C4-2B (cell line): Measurements from ENCODE around the gene ZNF691.

Experiments used
- H3K27ac ChIP-seq: fragments of 450-650 bp; 2 replicates; pipeline ENCODE4 v1.5.1; 2017
- ZFX ChIP-seq: fragments of 450-650 bp; IDR thresholded peaks from 2 replicates; pipeline ENCODE4 v1.6.1; 2017
- TF ChIP-seq, protein P1 (sequence below): fragments of 450-650 bp; conservative IDR thresholded peaks from 2 replicates; pipeline ENCODE4 v1.5.1; 2017; ENCODE audit warnings: mild to moderate bottlenecking

ZNF691 gene

DNA sequence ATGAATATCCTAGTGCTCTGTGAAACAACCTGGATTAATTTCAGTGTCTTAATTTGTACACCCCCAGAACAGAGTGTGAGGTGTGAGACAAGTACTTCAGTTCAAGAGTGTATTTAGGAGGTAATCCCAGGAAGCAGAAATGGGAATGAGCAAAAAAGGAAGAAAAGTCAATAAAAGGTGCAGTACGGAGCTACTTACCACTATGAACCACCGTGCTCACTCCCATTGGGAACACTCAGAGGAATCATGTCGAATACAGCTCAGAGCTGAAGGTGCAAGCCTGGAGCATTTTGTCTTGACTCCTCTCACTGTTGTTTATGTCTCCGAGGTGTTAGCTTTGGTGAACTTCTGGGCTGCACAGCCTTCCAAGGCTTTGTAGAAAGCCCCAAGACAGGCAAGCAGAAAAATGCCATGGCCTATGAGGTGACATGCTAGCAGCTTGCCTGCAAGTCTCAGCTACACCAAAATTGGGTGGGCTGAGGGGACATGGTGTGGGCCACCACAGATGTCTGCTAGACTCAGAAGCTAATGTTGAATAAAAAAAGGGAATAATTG lies 21.9 kb upstream of the ZNF691 start:
- H3K27ac ChIP-seq = no peak overlapping the region
- TF ChIP-seq ZFX = no peak
- TF ChIP-seq, protein P1, sequence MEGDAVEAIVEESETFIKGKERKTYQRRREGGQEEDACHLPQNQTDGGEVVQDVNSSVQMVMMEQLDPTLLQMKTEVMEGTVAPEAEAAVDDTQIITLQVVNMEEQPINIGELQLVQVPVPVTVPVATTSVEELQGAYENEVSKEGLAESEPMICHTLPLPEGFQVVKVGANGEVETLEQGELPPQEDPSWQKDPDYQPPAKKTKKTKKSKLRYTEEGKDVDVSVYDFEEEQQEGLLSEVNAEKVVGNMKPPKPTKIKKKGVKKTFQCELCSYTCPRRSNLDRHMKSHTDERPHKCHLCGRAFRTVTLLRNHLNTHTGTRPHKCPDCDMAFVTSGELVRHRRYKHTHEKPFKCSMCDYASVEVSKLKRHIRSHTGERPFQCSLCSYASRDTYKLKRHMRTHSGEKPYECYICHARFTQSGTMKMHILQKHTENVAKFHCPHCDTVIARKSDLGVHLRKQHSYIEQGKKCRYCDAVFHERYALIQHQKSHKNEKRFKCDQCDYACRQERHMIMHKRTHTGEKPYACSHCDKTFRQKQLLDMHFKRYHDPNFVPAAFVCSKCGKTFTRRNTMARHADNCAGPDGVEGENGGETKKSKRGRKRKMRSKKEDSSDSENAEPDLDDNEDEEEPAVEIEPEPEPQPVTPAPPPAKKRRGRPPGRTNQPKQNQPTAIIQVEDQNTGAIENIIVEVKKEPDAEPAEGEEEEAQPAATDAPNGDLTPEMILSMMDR = no peak

DNA sequence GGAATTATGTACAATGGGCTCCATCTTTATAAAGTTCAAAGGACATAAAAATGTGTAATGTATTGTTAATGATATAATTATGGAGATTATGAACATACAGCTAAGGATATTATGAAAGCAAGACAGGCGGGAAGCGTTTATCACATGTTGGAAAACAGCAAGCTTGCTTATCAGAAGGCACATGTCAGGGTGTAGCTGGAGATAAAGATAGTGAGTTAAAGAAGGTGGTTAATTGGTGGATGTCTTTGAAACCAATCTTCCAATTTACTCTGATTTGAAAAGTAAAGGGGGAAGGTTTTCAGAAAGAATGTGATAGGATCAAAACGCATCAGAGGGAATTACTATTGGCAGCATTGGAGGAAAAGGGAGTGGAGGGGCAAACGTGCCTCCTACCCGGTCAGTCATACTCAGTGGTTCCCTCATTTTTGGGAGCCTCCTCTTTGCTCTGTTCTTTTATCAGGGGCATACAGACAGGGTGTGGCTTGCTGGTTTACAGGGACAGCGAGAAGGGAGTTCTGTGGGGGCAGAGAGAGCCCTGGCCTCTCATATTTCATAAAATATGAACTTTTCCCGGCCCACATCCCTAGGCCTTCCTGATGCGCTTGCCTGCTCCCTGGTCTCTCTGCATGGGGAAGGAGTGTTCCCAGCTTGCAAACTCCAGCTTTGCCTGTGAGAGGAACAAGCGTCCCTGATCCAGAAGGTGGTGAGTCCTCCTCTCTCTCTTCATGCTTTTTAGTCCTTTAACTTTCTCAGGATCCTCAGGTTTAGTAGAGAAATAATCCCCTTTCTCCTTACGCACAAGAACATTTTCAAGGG lies 21.2 kb upstream of the ZNF691 start:
- no peak overlapping the region for H3K27ac ChIP-seq
- TF ChIP-seq, protein P1 = no peak
- no peak for TF ChIP-seq ZFX

DNA sequence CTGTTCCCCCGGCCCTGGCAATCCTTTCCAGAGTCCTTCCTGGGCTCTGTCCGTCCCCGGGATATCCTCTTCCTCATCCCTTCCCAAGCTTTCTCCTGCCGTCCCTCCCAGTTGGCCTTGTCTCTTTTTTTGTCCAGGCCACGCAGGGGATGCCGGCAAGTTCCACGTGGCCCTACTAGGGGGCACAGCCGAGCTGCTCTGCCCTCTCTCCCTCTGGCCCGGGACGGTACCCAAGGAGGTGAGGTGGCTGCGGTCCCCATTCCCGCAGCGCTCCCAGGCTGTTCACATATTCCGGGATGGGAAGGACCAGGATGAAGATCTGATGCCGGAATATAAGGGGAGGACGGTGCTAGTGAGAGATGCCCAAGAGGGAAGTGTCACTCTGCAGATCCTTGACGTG lies 15.8 kb upstream of the ZNF691 start:
- no peak overlapping the region for H3K27ac ChIP-seq
- TF ChIP-seq ZFX = no peak
- TF ChIP-seq, protein P1 = no peak

DNA sequence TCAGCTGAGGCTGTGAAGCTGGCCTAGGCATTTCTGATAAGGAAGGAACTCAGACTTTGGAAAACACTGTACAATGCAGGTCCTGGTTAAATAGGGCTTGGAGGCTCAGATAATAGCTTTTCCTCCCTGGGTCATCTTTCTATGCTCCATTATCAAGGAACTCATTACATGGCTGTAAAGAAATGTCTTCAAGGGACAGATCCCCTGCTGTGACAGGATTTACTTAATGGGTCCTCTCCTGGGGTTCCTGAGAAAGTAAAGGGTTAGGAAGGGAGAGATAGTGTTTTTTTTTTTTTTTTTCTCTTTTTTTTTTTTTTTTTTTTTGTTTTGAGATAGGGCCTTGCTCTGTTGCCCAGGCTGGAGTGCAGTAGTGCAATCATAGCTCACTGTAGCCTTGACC lies 15.1 kb upstream of the ZNF691 start:
- H3K27ac ChIP-seq = no peak overlapping the region

DNA sequence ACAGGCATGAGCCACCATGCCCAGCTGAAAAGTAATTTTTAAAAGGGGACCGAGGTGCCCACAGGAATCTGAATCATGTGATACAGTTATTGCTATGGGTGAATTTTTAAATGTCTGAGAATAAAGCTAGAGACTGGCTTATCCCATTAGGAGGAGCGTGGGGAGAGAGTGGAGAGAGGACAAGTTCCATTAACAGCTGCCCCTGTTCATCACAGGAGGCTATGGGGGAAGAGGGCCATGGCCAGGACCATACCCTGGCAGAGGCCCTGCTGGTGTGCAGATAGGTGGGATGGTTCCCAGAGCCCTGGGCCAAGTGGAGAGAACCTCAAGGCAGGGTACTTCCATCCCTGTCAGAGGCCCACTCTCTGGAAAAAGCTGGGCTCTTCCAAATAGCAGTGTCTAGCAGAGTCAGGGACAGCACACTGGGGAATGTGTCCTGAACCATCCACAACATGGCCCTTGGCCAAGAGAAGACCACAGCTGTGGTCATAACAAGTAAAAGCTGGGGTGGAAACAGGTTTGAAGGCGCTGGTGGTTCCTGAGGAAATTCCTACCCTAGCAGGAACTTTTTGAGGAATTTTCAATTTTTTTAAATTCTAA lies 13.7 kb upstream of the ZNF691 start:
- H3K27ac ChIP-seq = no peak overlapping the region
- no peak for TF ChIP-seq ZFX
- TF ChIP-seq, protein P1 = no peak

More for the DNA sequence above, 15.1 kb upstream of the ZNF691 start:
- TF ChIP-seq, protein P1 = no peak
- no peak for TF ChIP-seq ZFX

DNA sequence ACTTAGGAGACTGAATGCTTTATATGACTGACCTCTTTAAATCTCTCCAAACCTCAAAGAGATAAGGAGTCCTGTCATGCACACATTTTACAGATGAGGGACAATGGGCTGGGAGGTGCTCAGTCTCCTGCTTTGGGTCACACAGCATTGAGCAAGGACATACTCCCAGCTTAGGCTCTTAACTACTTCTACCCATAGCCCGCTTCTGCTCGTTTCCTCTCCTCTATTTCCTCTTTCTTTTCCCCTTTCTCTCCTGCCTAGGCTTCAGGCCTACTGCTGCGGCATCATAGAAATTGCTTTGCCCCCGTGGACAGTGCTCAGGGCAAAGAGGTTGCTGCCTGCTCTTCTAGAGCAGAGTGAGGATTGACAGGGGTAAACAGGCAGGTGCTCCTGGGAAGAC lies 12.4 kb upstream of the ZNF691 start:
- no peak for TF ChIP-seq ZFX
- TF ChIP-seq, protein P1 = no peak
- H3K27ac ChIP-seq = no peak overlapping the region

DNA sequence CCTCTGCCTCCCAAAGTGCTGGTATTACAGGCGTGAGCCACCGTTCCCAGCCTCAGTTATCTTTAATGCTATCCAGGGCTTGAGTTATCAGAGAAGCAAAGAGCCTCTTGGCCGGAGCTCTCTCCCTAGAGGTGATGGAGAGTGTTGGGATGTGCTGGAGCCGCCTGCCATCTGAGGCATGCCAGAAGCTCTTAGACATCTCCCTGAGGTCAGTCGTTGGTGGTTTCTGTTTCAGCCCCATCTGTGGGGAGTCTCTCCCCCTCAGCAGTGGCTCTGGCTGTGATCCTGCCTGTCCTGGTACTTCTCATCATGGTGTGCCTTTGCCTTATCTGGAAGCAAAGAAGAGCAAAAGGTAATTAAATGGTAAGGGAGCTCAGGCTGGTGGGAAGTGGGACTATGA lies 11.6 kb upstream of the ZNF691 start:
- no peak for TF ChIP-seq ZFX
- TF ChIP-seq, protein P1 = no peak
- no peak overlapping the region for H3K27ac ChIP-seq
